ENCODE measurements around the gene SLC41A2. TPM values are rescaled to one million over a fixed set of nuclear protein-coding genes. Genes with fewer than 3 reads are reported as not detected.

The SLC41A2 gene
- total and polyA plus RNA-seq, 2 donors (not counting 3 experiments of a cell fraction or from before 2014, with no cell fraction given) = 1.7 to 7.5 TPM

GRCh38 chr12:104971306-104971705 is 13.2 kb upstream of the SLC41A2 start:
- Histone ChIP-seq H3K9me3 (replicated peaks; ENCODE audit: control insufficient read depth, insufficient read depth, low read length) (no peaks in the 10 kb centered on the region), H3K9me1 (replicated peaks; ENCODE audit: control insufficient read depth, extremely low read depth, insufficient read depth, low read length) (no peaks in the 10 kb centered on the region), H3K4me3 (replicated peaks in 1 of 3; ENCODE audit: insufficient read depth in 1 of 3, low read depth in 1 of 3, low read length in 3 of 3) (no peak overlapping the region), H3K9ac (replicated peaks; ENCODE audit: extremely low read depth, insufficient read depth, low read length) (no peak overlapping the region), H3K27ac (ENCODE audit: insufficient read depth, low read depth, low read length) (no peak overlapping the region), H3K4me1 (ENCODE audit: control insufficient read depth, extremely low read depth, insufficient read depth, low read length) (no peaks in the 10 kb centered on the region), H2AFZ (ENCODE audit: low read depth, low read length) (peak overlapping the region; percentile 21), H3K4me2 (ENCODE audit: insufficient read depth, low read length) (no peak overlapping the region), H3K27me3 (ENCODE audit: control insufficient read depth in 2 of 2, insufficient read depth in 2 of 2, low read length in 2 of 2) (peaks cover 0 to 2% of the 10 kb centered on the region in 2 experiments), H3K79me2 (ENCODE audit: control insufficient read depth, insufficient read depth, low read length) (no peaks in the 10 kb centered on the region), H3K36me3 (ENCODE audit: control insufficient read depth in 2 of 2, extremely low read depth in 1 of 2, insufficient read depth in 2 of 2, low read length in 2 of 2) (no peaks in the 10 kb centered on the region), H4K20me1 (replicated peaks; ENCODE audit: control insufficient read depth, extremely low read depth, insufficient read depth, low read length) (no peaks in the 10 kb centered on the region)
- no TSS peak for BruUV-seq (replicated peaks)
- CTCF ChIA-PET = interaction anchor here (1.0 to 2.3 kb wide), 5 partner anchors 11 to 317 kb away, joined by 3 to 17 read pairs (median 4); partner anchors contain the start of gene NOPCHAP1
- dilution Hi-C loops (cut with MboI; ENCODE audit: extremely low pct_ligation_motif_present, low sequenced_read_pairs) (no loop called here), intact Hi-C loops (cut with micrococcal nuclease) (loop anchor here (5.0 kb wide), 1 partner anchor 941 kb away; no protein-coding TSS in a partner anchor)
- POLR2A ChIA-PET = no interaction called here
- no peak for FAIRE-seq
- DNase-seq (ENCODE audit: low read depth, low spot score) = peak; percentile 48
- TF ChIP-seq EZH2 (IDR thresholded peaks at IDR 0.05; ENCODE audit: borderline replicate concordance, low read depth, low read length, severe bottlenecking) (no peak), FOS (IDR thresholded peaks at IDR 0.05; ENCODE audit: borderline replicate concordance, insufficient read depth, low read length) (peak; percentile 47)

- CTCF ChIA-PET = interaction anchor here (1.1 kb wide), 1 partner anchor 77 kb away, joined by 3 read pairs; no protein-coding TSS in a partner anchor
Observed at GRCh38 chr12:104969343-104969742, 11.3 kb upstream of the SLC41A2 start.

More at GRCh38 chr12:104969343-104969742, 11.3 kb upstream of the SLC41A2 start:
- no peaks in the 10 kb centered on the region for H4K20me1 ChIP-seq (replicated peaks; ENCODE audit: control insufficient read depth, extremely low read depth, insufficient read depth, low read length)
- TF ChIP-seq MYC (IDR thresholded peaks at IDR 0.05; ENCODE audit: low read depth, low read length) (no peak), MAX (IDR thresholded peaks at IDR 0.05; ENCODE audit: insufficient read depth, insufficient read length) (no peak), CTCF (IDR thresholded peaks at IDR 0.05; ENCODE audit: extremely low read depth in 1 of 2, insufficient read depth in 1 of 2, low read depth in 1 of 2, low read length in 2 of 2) (no peak), EZH2 (IDR thresholded peaks at IDR 0.05; ENCODE audit: borderline replicate concordance, low read depth, low read length, severe bottlenecking) (no peak), JUN (IDR thresholded peaks at IDR 0.05; ENCODE audit: borderline replicate concordance, insufficient read depth, insufficient read length, low read depth) (no peak), POLR2A (IDR thresholded peaks at IDR 0.05; ENCODE audit: low read depth, low read length) (no peak), FOS (IDR thresholded peaks at IDR 0.05; ENCODE audit: borderline replicate concordance, insufficient read depth, low read length) (no peak)
- no peaks in the 10 kb centered on the region for H3K79me2 ChIP-seq (ENCODE audit: control insufficient read depth, insufficient read depth, low read length)
- peaks cover 0 to 8% of the 10 kb centered on the region in 2 experiments for H3K27me3 ChIP-seq (ENCODE audit: control insufficient read depth in 2 of 2, insufficient read depth in 2 of 2, low read length in 2 of 2)
- no TSS peak for BruUV-seq (replicated peaks)
- H3K27ac ChIP-seq (ENCODE audit: insufficient read depth, low read depth, low read length) = no peak overlapping the region
- POLR2A ChIA-PET = no interaction called here
- intact Hi-C loops (cut with micrococcal nuclease) (no loop called here), dilution Hi-C loops (cut with MboI; ENCODE audit: extremely low pct_ligation_motif_present, low sequenced_read_pairs) (no loop called here)
- no peak for DNase-seq (ENCODE audit: low read depth, low spot score)
- no peaks in the 10 kb centered on the region for H3K9me3 ChIP-seq (replicated peaks; ENCODE audit: control insufficient read depth, insufficient read depth, low read length)
- FAIRE-seq = no peak
- no peaks in the 10 kb centered on the region for H3K4me1 ChIP-seq (ENCODE audit: control insufficient read depth, extremely low read depth, insufficient read depth, low read length)
- no peak overlapping the region for H2AFZ ChIP-seq (ENCODE audit: low read depth, low read length)
- H3K4me2 ChIP-seq (ENCODE audit: insufficient read depth, low read length) = no peak overlapping the region
- no peaks in the 10 kb centered on the region for H3K9me1 ChIP-seq (replicated peaks; ENCODE audit: control insufficient read depth, extremely low read depth, insufficient read depth, low read length)
- H3K36me3 ChIP-seq (ENCODE audit: control insufficient read depth in 2 of 2, extremely low read depth in 1 of 2, insufficient read depth in 2 of 2, low read length in 2 of 2) = no peaks in the 10 kb centered on the region
- no peak overlapping the region for H3K4me3 ChIP-seq (replicated peaks in 1 of 3; ENCODE audit: insufficient read depth in 1 of 3, low read depth in 1 of 3, low read length in 3 of 3)
- no peak overlapping the region for H3K9ac ChIP-seq (replicated peaks; ENCODE audit: extremely low read depth, insufficient read depth, low read length)

All from endothelial cell of umbilical vein (primary cell).